HG02938 (cell line): ENCODE measurements around the gene AFG1L.
"Not testable (repeated sequence)": the region's sequence is repeated elsewhere in the genome, so short reads cannot be mapped to it uniquely, and the experiment has no call there.

Experiments used
- ATAC-seq: cut with Tn5 transposase; IDR thresholded peaks from one replicate; pipeline ENCODE4 v1.9.1; 2021; ENCODE audit warnings: mild to moderate bottlenecking, moderate library complexity; ENCODE audit not compliant: unreplicated experiment

AFG1L gene

DNA sequence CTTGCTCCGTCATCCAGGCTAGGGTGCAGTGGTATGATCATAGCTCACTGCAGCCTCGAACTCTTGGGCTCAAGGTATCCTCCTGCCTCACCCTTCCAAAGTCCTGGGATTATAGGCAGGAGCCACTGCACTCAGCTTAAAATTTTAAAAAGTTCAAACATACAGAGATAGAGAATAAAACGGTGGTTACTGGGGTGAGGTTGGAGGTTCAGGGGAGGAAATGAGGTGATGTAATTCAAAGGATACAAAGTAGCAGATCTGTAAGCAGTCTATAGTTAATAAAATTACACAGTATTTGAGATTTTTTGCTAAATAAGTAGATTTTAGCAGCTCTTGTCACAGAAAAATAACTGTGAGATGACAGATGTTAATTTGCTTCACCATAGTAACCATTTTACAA, 7.5 kb upstream of the AFG1L start:
- no peak for ATAC-seq

GRCh38 chr6:108288742-108289141, 6.1 kb upstream of the AFG1L start:
- ATAC-seq, result no peak

GRCh38 chr6:108291091-108291490, 3.8 kb upstream of the AFG1L start:
- ATAC-seq, result no peak

- ATAC-seq, result not testable (repeated sequence)
Measured at GRCh38 chr6:108292561-108292960, 2.3 kb upstream of the AFG1L start.

DNA sequence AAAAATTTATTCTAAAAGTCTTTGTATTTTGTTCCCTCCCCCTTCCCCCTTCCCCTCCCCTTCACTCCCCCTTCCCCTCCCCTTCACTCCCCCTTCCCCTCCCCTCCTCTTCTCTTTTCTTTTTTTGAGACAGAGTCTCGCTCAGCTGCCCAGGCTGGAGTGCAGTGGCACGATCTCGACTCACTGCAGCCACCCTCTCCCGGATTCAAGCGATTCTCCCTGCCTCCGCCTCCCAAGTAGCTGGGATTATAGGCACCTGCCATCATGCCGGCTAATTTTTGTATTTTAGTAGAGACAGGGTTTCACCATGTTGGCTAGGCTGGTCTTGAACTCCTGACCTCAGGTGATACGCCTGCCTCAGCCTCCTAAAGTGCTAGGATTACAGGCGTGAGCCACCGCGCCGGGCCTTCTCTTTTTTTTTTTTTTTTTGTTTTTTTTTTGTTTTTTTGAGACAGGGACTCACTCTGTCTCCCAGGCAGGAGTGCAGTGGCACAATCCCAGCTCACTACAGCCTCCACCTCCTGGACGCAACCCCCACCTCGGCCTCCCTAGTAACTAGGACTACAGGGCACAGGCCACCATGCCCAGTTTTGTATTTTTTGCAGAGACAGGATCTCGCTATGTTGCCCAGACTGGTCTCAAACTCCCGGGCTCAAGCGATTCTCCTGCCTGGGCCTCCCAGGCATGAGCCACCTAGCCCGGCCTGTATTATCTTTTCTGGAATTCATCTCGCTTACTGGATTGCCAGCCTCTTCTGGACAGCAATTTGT, 1.1 kb upstream of the AFG1L start:
- ATAC-seq, result no peak

GRCh38 chr6:108294297-108294726, 542 bp upstream of the AFG1L start:
- peak; percentile 27 for ATAC-seq

DNA sequence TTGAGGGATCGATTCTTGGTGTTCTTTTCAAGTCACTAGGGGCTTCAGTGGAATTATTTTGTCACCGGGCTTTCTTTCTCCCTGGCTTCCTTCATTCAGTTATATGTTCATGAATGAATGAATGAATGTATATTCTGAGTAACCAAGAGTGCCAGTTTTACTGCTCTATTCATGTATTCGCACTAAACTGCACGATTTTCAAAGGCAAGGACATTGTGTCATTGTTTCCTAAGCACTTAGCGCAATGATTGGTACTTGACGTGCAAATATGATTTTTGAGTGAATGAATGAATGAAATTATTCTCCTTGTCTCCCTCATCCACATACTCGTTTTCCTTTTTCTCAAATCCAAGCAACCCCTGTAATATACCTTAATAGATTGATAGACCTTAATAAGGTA, 822 bp downstream of the AFG1L start:
- no peak for ATAC-seq

DNA sequence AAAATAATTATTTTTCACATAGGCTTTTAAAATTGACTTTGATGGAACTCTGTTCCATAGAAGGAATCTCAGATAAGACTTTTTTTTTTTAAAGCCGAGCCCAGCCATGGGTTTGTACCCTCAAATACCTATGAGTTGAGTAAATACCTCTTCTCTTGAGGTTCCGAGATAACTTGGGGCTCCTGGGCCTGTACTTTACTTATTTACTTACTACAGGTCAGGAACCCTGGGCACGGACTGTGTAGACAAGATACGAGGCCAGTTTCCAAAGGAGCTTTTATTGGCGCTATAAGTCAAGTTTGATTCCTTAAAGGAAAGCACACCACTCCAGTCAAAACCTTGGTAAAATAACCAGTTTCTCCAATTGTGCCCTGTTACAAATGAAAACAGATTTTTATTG, 7.5 kb downstream of the AFG1L start:
- ATAC-seq, result no peak

GRCh38 chr6:108304646-108305045, 9.8 kb downstream of the AFG1L start:
- ATAC-seq, result no peak

GRCh38 chr6:108308641-108309040, 13.8 kb downstream of the AFG1L start:
- ATAC-seq, result not testable (repeated sequence)

DNA sequence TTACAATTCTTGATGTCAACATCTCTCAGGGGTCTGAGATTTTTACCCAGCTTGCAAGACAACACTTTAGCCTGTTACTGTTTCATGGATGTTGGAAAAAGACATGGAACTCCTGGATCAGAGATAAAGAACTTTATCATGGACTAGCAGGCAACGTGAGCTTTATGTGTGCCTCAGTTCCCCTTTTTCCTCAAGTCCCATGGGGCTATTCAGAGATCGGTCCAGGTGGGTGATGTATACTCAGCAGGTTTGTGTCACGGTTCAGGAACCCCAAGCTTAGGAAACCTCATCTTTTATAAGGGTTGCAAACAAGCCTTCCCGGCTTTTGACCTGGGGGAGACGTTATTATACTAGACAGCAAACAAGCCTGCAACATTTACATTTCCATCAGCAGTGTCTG, 15.0 kb downstream of the AFG1L start:
- ATAC-seq, result no peak

GRCh38 chr6:108312605-108313004, 17.8 kb downstream of the AFG1L start:
- ATAC-seq, result no peak

DNA sequence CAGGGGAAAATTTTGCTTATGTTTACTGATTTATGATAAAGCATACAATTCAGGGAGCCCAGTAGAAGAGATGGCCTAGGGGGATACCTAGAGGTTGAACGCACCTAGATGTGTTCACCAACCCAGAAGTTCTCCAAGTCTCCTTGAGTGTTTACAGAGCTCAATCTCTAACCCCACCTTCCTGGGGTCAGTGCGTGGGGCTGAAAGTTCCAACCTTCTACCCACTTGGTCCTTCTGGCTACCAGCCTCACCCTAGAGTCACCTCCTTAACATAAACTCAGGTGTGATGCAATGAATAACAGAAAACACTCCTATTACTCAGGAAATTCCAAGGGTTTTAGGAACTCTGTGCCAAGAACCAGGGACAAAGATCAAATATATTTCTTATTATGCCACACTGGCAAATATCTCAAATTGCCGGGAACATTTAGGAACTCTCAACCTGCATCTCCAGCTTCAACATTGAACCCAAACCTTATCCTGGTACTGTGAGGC, 26.4 kb downstream of the AFG1L start:
- no peak for ATAC-seq

DNA sequence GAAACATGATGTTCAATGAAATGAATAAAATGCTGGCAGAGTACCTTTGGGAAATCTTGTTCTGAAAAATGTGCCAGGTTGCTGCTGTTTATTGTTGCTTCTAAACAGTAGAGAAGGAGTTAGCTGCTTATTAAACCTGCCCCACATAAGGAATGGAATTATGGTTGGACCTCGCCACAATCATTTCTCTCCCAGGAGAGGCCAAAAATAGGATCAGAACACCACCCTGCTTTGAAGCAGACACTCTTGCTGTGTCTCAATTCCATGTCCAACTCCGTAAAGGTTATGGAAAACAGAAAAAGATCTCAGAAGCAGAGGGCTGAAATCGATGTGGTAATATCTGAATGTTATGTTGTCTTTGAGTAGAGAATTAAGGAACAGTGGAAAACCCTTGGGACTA, 27.9 kb downstream of the AFG1L start:
- ATAC-seq, result no peak

DNA sequence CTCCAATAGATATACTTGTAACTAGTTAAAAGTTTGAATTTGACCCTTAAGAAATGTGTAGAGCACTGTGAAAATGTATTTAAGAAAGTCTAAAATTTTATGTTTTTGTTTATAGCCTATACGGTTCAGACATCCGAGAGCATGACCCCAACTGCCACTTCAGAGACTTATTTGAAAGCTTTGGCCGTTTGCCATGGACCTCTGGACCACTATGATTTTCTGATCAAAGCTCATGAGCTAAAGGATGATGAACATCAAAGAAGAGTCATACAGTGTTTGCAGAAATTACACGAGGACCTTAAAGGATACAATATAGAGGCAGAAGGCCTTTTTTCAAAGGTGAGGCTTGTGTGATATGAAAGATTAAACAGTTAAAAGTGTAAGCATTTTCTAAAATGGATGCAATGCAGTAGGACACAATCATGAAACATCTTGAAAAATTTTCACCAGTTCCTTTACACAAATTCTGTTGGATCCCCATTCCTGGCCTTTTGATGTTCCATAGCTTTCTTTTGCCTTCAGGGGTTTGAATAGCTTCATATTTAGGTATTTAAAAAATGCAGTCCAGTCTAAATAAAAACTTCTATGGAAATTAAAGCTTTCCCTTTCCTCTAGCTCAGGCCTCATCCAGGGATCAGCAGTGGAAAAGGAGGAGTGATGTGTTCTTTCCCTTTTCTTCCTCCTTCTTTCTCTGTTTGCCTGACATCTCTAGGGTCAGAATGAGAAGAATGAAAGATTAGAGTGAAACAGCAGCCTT, 29.0 kb downstream of the AFG1L start:
- ATAC-seq, result no peak

GRCh38 chr6:108330221-108330785, 35.4 kb downstream of the AFG1L start:
- ATAC-seq, result not testable (repeated sequence)

DNA sequence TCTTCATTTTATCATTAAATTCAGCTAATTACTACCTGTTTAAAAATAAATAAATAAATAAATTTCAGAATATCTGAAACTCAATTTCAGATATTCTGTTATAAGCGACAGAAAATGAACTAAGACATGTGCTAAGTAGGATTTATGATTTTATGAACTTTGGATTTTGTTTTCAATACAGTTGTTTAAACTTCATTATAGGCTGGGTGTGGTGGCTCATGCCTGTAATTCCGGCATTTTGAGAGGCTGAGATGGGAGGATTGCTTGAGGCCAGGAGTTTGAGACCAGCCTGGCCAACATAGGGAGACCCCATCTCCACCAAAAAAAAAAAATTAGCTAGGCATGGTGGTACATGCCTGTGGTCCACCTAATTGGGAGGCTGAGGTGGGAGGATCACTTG, 36.0 kb downstream of the AFG1L start:
- ATAC-seq, result no peak

GRCh38 chr6:108331982-108332381, 37.1 kb downstream of the AFG1L start:
- ATAC-seq, result no peak

GRCh38 chr6:108336971-108337370, 42.1 kb downstream of the AFG1L start:
- ATAC-seq, result no peak

GRCh38 chr6:108337721-108338120, 42.9 kb downstream of the AFG1L start:
- ATAC-seq, result no peak

- no peak for ATAC-seq
Measured at GRCh38 chr6:108341372-108341771, 46.5 kb downstream of the AFG1L start.

DNA sequence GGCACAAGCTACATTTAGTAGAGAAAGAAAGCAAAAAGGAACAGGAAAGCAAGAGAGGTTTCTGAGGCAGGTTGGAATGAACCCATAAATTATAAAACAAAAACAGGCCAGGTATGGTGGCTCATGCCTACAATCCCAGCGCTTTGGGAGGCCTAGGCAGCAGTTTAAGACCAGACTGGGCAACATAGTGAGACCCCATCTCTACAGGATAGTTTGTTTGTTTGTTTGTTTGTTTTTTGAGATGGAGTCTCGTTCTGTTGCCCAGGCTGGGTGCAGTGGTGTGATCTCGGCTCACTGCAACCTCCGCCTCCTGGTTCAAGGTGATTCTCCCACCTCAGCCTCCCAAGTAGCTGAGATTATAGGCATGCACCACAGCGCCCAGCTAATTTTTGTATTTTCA, 49.0 kb downstream of the AFG1L start:
- ATAC-seq, result no peak
